ENCODE data around the gene WDR77.

DNA sequence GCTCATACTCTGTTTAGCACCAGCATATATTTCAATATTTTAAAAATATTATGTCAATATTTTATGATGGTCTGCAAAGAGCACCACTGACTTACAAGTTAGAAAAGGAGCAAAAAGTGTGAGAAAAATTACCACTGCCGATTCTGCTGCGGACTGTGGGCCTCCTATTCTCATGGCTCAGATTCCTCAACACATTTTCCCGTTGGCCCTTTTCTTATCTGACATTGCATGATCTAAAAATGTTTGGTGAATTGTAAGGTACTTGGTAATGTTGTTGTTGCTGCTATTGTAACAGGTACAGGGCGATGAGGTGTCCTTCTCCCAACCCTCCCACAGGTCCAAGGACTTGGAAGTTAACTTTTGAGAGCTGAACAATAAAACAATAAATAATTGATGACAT, 25.5 kb upstream of the WDR77 start:
- TF ChIP-seq, protein P1, sequence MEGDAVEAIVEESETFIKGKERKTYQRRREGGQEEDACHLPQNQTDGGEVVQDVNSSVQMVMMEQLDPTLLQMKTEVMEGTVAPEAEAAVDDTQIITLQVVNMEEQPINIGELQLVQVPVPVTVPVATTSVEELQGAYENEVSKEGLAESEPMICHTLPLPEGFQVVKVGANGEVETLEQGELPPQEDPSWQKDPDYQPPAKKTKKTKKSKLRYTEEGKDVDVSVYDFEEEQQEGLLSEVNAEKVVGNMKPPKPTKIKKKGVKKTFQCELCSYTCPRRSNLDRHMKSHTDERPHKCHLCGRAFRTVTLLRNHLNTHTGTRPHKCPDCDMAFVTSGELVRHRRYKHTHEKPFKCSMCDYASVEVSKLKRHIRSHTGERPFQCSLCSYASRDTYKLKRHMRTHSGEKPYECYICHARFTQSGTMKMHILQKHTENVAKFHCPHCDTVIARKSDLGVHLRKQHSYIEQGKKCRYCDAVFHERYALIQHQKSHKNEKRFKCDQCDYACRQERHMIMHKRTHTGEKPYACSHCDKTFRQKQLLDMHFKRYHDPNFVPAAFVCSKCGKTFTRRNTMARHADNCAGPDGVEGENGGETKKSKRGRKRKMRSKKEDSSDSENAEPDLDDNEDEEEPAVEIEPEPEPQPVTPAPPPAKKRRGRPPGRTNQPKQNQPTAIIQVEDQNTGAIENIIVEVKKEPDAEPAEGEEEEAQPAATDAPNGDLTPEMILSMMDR (IDR thresholded peaks at IDR 0.05): no peak
- no peak for TF ChIP-seq POLR2A (IDR thresholded peaks at IDR 0.05)
- no peak for TF ChIP-seq EP300 (IDR thresholded peaks at IDR 0.05)
